Naive thymus-derived CD4-positive, alpha-beta T cell (primary cell): Measurements from ENCODE around the gene OR13G1. TPM values are rescaled to one million over a fixed set of nuclear protein-coding genes. Genes with fewer than 3 reads are reported as not detected.
A peak's percentile ranks its signal among the peaks of the same experiment; 100 is the strongest.

Experiments
- ATAC-seq: fragments of 150-1000 bp; cut with Tn5 transposase; 2 replicates; pipeline ENCODE4 v1.10.0; 2021; ENCODE audit warnings: mild to moderate bottlenecking, moderate library complexity
- CTCF ChIA-PET: fragments of 350-600 bp; sonication (Branson Sonifier 250); formaldehyde crosslinking; loops from one replicate; lab custom pipeline; 2021; ENCODE audit warnings: antibody characterized with exemption; lab: Charles Lee
- POLR2A ChIA-PET: fragments of 350-600 bp; sonication (Branson Sonifier 250); formaldehyde crosslinking; loops from one replicate; lab custom pipeline; 2021; ENCODE audit warnings: antibody characterized with exemption, inconsistent platforms; lab: Charles Lee
- DNase-seq, 9 donors: peaks; one replicate each; pipeline versions ENCODE4 v3.0.0 to v3.0.0-alpha.2; 2020 to 2022; ENCODE audit warnings: mixed read lengths in 1 of 9
- H3K27ac ChIP-seq: one replicate; pipeline ENCODE4 v1.7.0; 2013; ENCODE audit warnings: mild to moderate bottlenecking, low read depth, low read length, moderate library complexity
- H3K27me3 ChIP-seq, 2 donors: one replicate each; pipeline ENCODE4 v1.7.0; 2013; ENCODE audit warnings: low read length in 2 of 2, mild to moderate bottlenecking in 2 of 2, moderate library complexity in 2 of 2; ENCODE audit not compliant: control insufficient read depth in 2 of 2, insufficient read depth in 2 of 2
- H3K36me3 ChIP-seq, 3 experiments: 1 replicate in 2 of 3; 2 replicates in 1 of 3; pipeline ENCODE4 v1.7.0; 2013; ENCODE audit warnings: low read length in 3 of 3, mild to moderate bottlenecking in 3 of 3, moderate library complexity in 1 of 3; ENCODE audit not compliant: insufficient read depth in 3 of 3, control insufficient read depth in 2 of 3
- H3K4me1 ChIP-seq, 2 donors: one replicate each; pipeline ENCODE4 v1.7.0; 2013; ENCODE audit warnings: low read length in 2 of 2, mild to moderate bottlenecking in 2 of 2, moderate library complexity in 1 of 2; ENCODE audit not compliant: control insufficient read depth in 2 of 2, insufficient read depth in 2 of 2
- H3K4me3 ChIP-seq: 2 replicates; pipeline ENCODE4 v1.7.0; 2013; ENCODE audit warnings: mild to moderate bottlenecking, low read length
- H3K9me3 ChIP-seq, 3 experiments: 1 replicate in 2 of 3; 2 replicates in 1 of 3; pipeline ENCODE4 v1.7.0; 2013; ENCODE audit warnings: low read length in 3 of 3; ENCODE audit not compliant: control insufficient read depth in 2 of 3
- H3K27ac Mint-ChIP-seq, 9 donors: one replicate each; pipeline ENCODE4 v1.8.0; 2020 to 2022; ENCODE audit warnings: mixed read lengths in 9 of 9, mild to moderate bottlenecking in 8 of 9, moderate library complexity in 5 of 9, inconsistent platforms in 2 of 9
- H3K27me3 Mint-ChIP-seq, 5 donors: one replicate each; pipeline ENCODE4 v1.8.0; 2021 to 2022; ENCODE audit warnings: mixed read lengths in 5 of 5, mild to moderate bottlenecking in 1 of 5
- H3K36me3 Mint-ChIP-seq, 5 donors: one replicate each; pipeline ENCODE4 v1.8.0; 2020 to 2022; ENCODE audit warnings: mixed read lengths in 5 of 5, mild to moderate bottlenecking in 3 of 5, inconsistent platforms in 1 of 5
- H3K4me1 Mint-ChIP-seq, 7 donors: one replicate each; pipeline ENCODE4 v1.8.0; 2020 to 2022; ENCODE audit warnings: mixed read lengths in 7 of 7, mild to moderate bottlenecking in 3 of 7, inconsistent platforms in 1 of 7
- H3K4me3 Mint-ChIP-seq, 10 donors: one replicate each; pipeline ENCODE4 v1.8.0; 2020 to 2022; ENCODE audit warnings: mild to moderate bottlenecking in 10 of 10, mixed read lengths in 10 of 10, moderate library complexity in 6 of 10, inconsistent platforms in 2 of 10
- H3K9me3 Mint-ChIP-seq, 11 donors: one replicate each; pipeline ENCODE4 v1.8.0; 2020 to 2022; ENCODE audit warnings: mixed read lengths in 11 of 11, mild to moderate bottlenecking in 4 of 11, inconsistent platforms in 1 of 11, moderate library complexity in 1 of 11
- intact Hi-C, 2 donors: fragments of 100-400 bp; cut with micrococcal nuclease; formaldehyde crosslinking; loops; one replicate each; pipeline ENCODE4 v1.15.1; 2023
- polyA plus RNA-seq, 2 donors: library from polyadenylated mRNA; unstranded; fragments of 300-500 nt; fragmentation: Illumina TruSeq; gene quantifications; one replicate each; pipeline ENCODE4 v1.2.3, GENCODE V29; 2021
- total RNA-seq, 6 experiments: library from RNA in 5 of 6; stranded (reverse) in 5 of 6; gene quantifications; 1 replicate in 5 of 6; 2 replicates in 1 of 6; pipeline ENCODE4 v1.2.3 and lab custom pipeline; 2021 to 2026

OR13G1 gene
- total and polyA plus RNA-seq, 7 experiments from 2014 or later, result not detected

DNA sequence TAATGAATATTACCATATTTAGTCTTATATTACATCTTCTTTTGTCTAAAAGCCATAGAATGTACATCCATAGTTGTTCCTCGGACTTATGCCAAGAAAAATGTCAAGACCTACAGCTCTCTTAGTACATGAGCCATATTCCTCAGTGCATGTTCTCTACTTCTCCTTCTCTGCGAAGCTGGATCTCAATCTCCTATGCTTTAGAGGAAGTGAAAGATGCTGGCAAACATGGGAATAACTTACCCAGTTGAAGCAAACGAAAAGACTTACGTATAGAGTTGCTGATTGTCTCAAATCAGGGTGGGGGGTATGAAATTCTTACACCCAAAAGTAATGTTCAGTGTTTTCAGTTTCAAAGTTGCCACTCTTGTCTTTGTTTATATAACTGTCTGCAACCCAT, 32.7 kb downstream of the OR13G1 start:
- Histone ChIP-seq H3K27me3 (no peaks in the 10 kb centered on the region), H3K27ac (no peak overlapping the region), H3K9me3 (no peaks in the 10 kb centered on the region), H3K36me3 (no peaks in the 10 kb centered on the region), H3K4me1 (no peaks in the 10 kb centered on the region), H3K4me3 (no peak overlapping the region)
- DNase-seq (no peak), ATAC-seq (peak; percentile 49)
- CTCF ChIA-PET, result no interaction called here
- intact Hi-C loops, result no loop called here
- H3K27ac Mint-ChIP-seq, result no peak overlapping the region
- peaks cover 0 to 10% (median 5%) of the 10 kb centered on the region in 5 donors for H3K27me3 Mint-ChIP-seq
- no peaks in the 10 kb centered on the region for H3K36me3 Mint-ChIP-seq
- H3K4me1 Mint-ChIP-seq, result no peaks in the 10 kb centered on the region
- H3K9me3 Mint-ChIP-seq, result peaks cover 0 to 1% (median 0%) of the 10 kb centered on the region in 11 donors
- H3K4me3 Mint-ChIP-seq, result no peak overlapping the region
- POLR2A ChIA-PET, result no interaction called here

- Histone ChIP-seq H3K27me3 (no peaks in the 10 kb centered on the region), H3K36me3 (no peaks in the 10 kb centered on the region), H3K4me1 (no peaks in the 10 kb centered on the region), H3K27ac (no peak overlapping the region), H3K9me3 (no peaks in the 10 kb centered on the region), H3K4me3 (no peak overlapping the region)
- ChIA-PET POLR2A (no interaction called here), CTCF (no interaction called here)
- intact Hi-C loops, result no loop called here
- H3K36me3 Mint-ChIP-seq, result no peaks in the 10 kb centered on the region
- H3K4me1 Mint-ChIP-seq, result peaks cover 0 to 8% (median 0%) of the 10 kb centered on the region in 7 donors
- H3K4me3 Mint-ChIP-seq, result no peak overlapping the region
- H3K27ac Mint-ChIP-seq, result no peak overlapping the region
- H3K9me3 Mint-ChIP-seq, result peaks cover 0 to 19% (median 5%) of the 10 kb centered on the region in 11 donors
- ATAC-seq (no peak), DNase-seq (no peak)
- peaks cover 11 to 39% (median 31%) of the 10 kb centered on the region in 5 donors for H3K27me3 Mint-ChIP-seq
Measured at GRCh38 chr1:247642742-247643141, 36.8 kb downstream of the OR13G1 start.

DNA sequence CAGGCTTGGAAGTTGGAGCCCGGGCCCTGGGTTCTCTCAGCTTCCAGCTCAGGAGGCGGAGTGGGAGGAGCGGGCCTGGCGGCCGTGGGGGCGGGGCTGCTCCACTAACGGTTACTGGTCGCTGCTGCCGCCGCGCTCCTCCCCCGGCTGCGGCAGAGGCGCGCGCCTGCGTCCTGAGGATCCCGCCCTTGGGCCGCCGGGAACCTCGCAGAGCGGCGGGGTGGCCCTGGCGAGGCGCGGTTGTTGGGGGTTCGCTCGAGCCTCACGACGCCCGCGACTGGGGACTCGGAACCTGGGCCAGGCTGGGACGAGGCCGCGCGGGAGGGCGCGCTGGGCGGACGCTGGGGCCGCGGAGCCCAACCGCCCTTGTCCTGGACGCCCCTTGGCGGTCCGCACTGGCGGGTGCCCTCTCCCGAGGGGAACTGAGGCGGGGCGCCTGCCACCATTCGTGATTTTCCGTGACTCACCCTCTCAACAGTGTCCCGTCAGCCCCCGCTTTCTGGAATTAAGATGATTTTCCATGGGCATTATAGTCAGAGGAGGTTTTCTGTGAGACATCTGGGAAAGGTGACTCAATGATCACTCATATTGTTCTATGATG, 40.1 kb downstream of the OR13G1 start:
- peaks cover 13 to 60% (median 46%) of the 10 kb centered on the region in 5 donors for H3K27me3 Mint-ChIP-seq
- peak overlapping the region in 4 of 10 donors; percentile 23 to 58 (median 31) for H3K4me3 Mint-ChIP-seq
- H3K4me1 Mint-ChIP-seq, result peaks cover 0 to 8% (median 0%) of the 10 kb centered on the region in 7 donors
- H3K9me3 Mint-ChIP-seq, result peaks cover 0 to 20% (median 8%) of the 10 kb centered on the region in 11 donors
- H3K4me3 ChIP-seq, result no peak overlapping the region
- ChIA-PET CTCF (no interaction called here), POLR2A (no interaction called here)
- no peaks in the 10 kb centered on the region for H3K9me3 ChIP-seq
- H3K4me1 ChIP-seq, result no peaks in the 10 kb centered on the region
- DNase-seq (peak in 8 of 9 donors; percentile 2 to 51 (median 14)), ATAC-seq (peak; percentile 85)
- H3K36me3 ChIP-seq, result no peaks in the 10 kb centered on the region
- H3K27ac ChIP-seq, result no peak overlapping the region
- no peaks in the 10 kb centered on the region for H3K36me3 Mint-ChIP-seq
- H3K27me3 ChIP-seq, result no peaks in the 10 kb centered on the region
- H3K27ac Mint-ChIP-seq, result no peak overlapping the region
- intact Hi-C loops, result no loop called here

GRCh38 chr1:247638781-247639180, 40.8 kb downstream of the OR13G1 start:
- Histone ChIP-seq H3K4me1 (no peaks in the 10 kb centered on the region), H3K4me3 (no peak overlapping the region), H3K27me3 (no peaks in the 10 kb centered on the region), H3K9me3 (no peaks in the 10 kb centered on the region), H3K36me3 (no peaks in the 10 kb centered on the region), H3K27ac (no peak overlapping the region)
- DNase-seq, result no peak
- Mint-ChIP-seq H3K4me1 (peaks cover 0 to 8% (median 0%) of the 10 kb centered on the region in 7 donors), H3K36me3 (no peaks in the 10 kb centered on the region), H3K9me3 (peaks cover 0 to 23% (median 8%) of the 10 kb centered on the region in 11 donors), H3K4me3 (peak overlapping the region in 8 of 10 donors; percentile 6 to 50 (median 28)), H3K27ac (no peak overlapping the region), H3K27me3 (peaks cover 13 to 62% (median 46%) of the 10 kb centered on the region in 5 donors)
- intact Hi-C loops, result no loop called here
- ChIA-PET POLR2A (no interaction called here), CTCF (no interaction called here)
- no peak for ATAC-seq

DNA sequence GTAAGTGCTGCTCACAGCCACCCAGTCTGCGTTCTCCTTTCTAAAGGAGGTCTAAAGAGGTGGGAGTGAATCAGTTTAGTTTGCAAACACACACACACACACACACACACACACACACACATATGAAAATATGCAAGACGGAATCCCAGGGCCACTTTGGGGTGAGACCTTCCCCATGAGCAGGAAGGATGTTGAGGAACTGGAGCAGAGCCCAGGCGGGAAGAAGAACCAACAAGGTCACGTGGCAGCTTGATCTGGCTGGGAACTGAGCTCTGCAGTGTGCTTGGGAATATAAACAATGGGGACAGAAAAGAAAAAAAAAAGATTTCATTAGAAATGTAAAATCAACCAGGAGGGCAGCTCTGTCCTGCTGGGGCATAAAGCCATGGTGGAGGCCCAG, 41.5 kb downstream of the OR13G1 start:
- Mint-ChIP-seq H3K9me3 (peaks cover 0 to 28% (median 10%) of the 10 kb centered on the region in 11 donors), H3K27ac (no peak overlapping the region), H3K27me3 (peaks cover 13 to 62% (median 46%) of the 10 kb centered on the region in 5 donors), H3K36me3 (no peaks in the 10 kb centered on the region), H3K4me1 (peaks cover 0 to 8% (median 0%) of the 10 kb centered on the region in 7 donors), H3K4me3 (peak overlapping the region in 2 of 10 donors; percentile 6 to 33)
- ATAC-seq (no peak), DNase-seq (no peak)
- H3K9me3 ChIP-seq, result no peaks in the 10 kb centered on the region
- no peaks in the 10 kb centered on the region for H3K36me3 ChIP-seq
- no peak overlapping the region for H3K4me3 ChIP-seq
- CTCF ChIA-PET, result no interaction called here
- no peaks in the 10 kb centered on the region for H3K27me3 ChIP-seq
- POLR2A ChIA-PET, result no interaction called here
- H3K4me1 ChIP-seq, result no peaks in the 10 kb centered on the region
- intact Hi-C loops, result no loop called here
- no peak overlapping the region for H3K27ac ChIP-seq

- H3K4me3 ChIP-seq, result no peak overlapping the region
- no peaks in the 10 kb centered on the region for H3K36me3 Mint-ChIP-seq
- H3K27ac ChIP-seq, result no peak overlapping the region
- peaks cover 0 to 16% (median 4%) of the 10 kb centered on the region in 11 donors for H3K9me3 Mint-ChIP-seq
- no peaks in the 10 kb centered on the region for H3K4me1 ChIP-seq
- CTCF ChIA-PET, result no interaction called here
- intact Hi-C loops, result no loop called here
- no peaks in the 10 kb centered on the region for H3K27me3 ChIP-seq
- POLR2A ChIA-PET, result no interaction called here
- ATAC-seq (no peak), DNase-seq (no peak)
- no peak overlapping the region for H3K27ac Mint-ChIP-seq
- peaks cover 0 to 12% (median 4%) of the 10 kb centered on the region in 5 donors for H3K27me3 Mint-ChIP-seq
- no peak overlapping the region for H3K4me3 Mint-ChIP-seq
- no peaks in the 10 kb centered on the region for H3K9me3 ChIP-seq
- no peaks in the 10 kb centered on the region for H3K36me3 ChIP-seq
- no peaks in the 10 kb centered on the region for H3K4me1 Mint-ChIP-seq
Measured at GRCh38 chr1:247627951-247628350, 51.6 kb downstream of the OR13G1 start.
